ENCODE results near the gene DIAPH2. TPM values are rescaled to one million over a fixed set of nuclear protein-coding genes. Genes with fewer than 3 reads are reported as not detected.

DIAPH2 gene
- total and polyA plus RNA-seq, 4 donors, result 7.2 to 57.6 (median 15.5) TPM

Small RNA genes within 50 kb of the gene (small RNA-seq; reads per million reads assigned to genes)
- gene RF00017 (ENCODE audit: low replicate concordance), result not detected
- gene RF00019 (ENCODE audit: low replicate concordance), result not detected
- gene RN7SL74P (ENCODE audit: low replicate concordance), result not detected

Other genes starting within 250 kb of the DIAPH2 start
- gene RPA4, start 199.1 kb downstream of the DIAPH2 start, total RNA-seq, result 1 to 10 TPM; 1.5 to 9.8 TPM
- under 1 TPM; 0.18 to 0.30 TPM for gene RPA4, start 199.1 kb downstream of the DIAPH2 start, polyA plus RNA-seq